Medulla oblongata (tissue), 1 donor: ENCODE data around the gene AURKA.
"Not testable (repeated sequence)": the region's sequence is repeated elsewhere in the genome, so short reads cannot be mapped to it uniquely, and the experiment has no call there.

Experiments used
- DNase-seq: peaks from one replicate; pipeline ENCODE4 v3.0.0-alpha.2; 2015; ENCODE audit errors: extremely low spot score

The AURKA gene

GRCh38 chr20:56391596-56392131 lies 351 bp downstream of the AURKA start:
- DNase-seq = no peak

- DNase-seq = no peak
Measured at GRCh38 chr20:56391037-56391436, 978 bp downstream of the AURKA start.

- not testable (repeated sequence) for DNase-seq
Measured at GRCh38 chr20:56390396-56390795, 1.6 kb downstream of the AURKA start.

GRCh38 chr20:56389807-56390206 lies 2.2 kb downstream of the AURKA start:
- DNase-seq = no peak

GRCh38 chr20:56388882-56389281 lies 3.1 kb downstream of the AURKA start:
- DNase-seq = no peak

- no peak for DNase-seq
Measured at GRCh38 chr20:56386219-56386618, 5.8 kb downstream of the AURKA start.

GRCh38 chr20:56385130-56385529 lies 6.9 kb downstream of the AURKA start:
- DNase-seq = no peak

- no peak for DNase-seq
Measured at GRCh38 chr20:56383334-56383733, 8.7 kb downstream of the AURKA start.

- no peak for DNase-seq
Measured at GRCh38 chr20:56382696-56383095, 9.3 kb downstream of the AURKA start.

- no peak for DNase-seq
Measured at GRCh38 chr20:56381501-56381900, 10.5 kb downstream of the AURKA start.

- no peak for DNase-seq
Measured at GRCh38 chr20:56380375-56380774, 11.6 kb downstream of the AURKA start.

- no peak for DNase-seq
Measured at GRCh38 chr20:56378386-56378785, 13.6 kb downstream of the AURKA start.

- DNase-seq = no peak
Measured at GRCh38 chr20:56376331-56376730, 15.7 kb downstream of the AURKA start.

GRCh38 chr20:56373942-56374341 lies 18.1 kb downstream of the AURKA start:
- no peak for DNase-seq

- no peak for DNase-seq
Measured at GRCh38 chr20:56372850-56373249, 19.2 kb downstream of the AURKA start.

- DNase-seq = no peak
Measured at GRCh38 chr20:56371977-56372376, 20.0 kb downstream of the AURKA start.

- DNase-seq = no peak
Measured at GRCh38 chr20:56369179-56369578, 22.8 kb downstream of the AURKA start.

- peak; percentile 74 for DNase-seq
Measured at GRCh38 chr20:56368351-56369134, 23.5 kb downstream of the AURKA start.

GRCh38 chr20:56363491-56363890 lies 28.5 kb downstream of the AURKA start:
- DNase-seq = no peak

GRCh38 chr20:56362833-56363413 lies 29.1 kb downstream of the AURKA start:
- DNase-seq = no peak

GRCh38 chr20:56361900-56362299 lies 30.1 kb downstream of the AURKA start:
- no peak for DNase-seq

GRCh38 chr20:56360908-56361205 lies 31.2 kb downstream of the AURKA start:
- no peak for DNase-seq

- DNase-seq = no peak
Measured at GRCh38 chr20:56360133-56360907, 31.7 kb downstream of the AURKA start.
